GM12874 (cell line): ENCODE measurements around the gene DMBT1.

ENCODE experiments used
- TF ChIP-seq, protein P1 (sequence below): IDR thresholded peaks from 2 replicates; pipeline ENCODE4 v1.5.1; 2011; ENCODE audit warnings: low read depth, mild to moderate bottlenecking, control low read depth, low read length, moderate library complexity; ENCODE audit not compliant: insufficient read depth

The DMBT1 gene

DNA sequence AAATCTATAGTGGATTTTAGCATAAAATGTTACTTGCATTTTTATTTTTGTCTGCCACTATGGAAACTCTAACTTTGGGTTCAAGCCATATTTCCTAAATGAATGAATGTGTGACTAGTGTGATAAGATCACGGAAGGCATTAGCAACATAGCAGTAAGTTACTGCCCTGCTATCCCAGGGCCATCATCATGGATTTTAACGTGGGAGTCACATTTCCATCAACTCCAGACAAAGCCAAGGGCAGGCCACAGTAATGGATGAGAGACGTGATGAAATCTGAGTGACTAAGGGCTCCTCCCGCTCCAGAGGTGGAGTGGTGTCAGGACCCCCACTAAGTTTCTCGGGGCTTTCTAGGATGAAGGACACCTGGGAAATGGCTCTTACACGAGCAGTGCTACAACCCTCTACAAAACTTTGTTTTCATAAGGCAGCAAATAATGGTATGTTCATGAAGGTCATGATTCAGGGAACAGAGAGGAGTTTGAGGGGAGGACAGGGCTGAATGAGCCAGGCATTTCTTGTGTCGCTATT lies 104.8 kb downstream of the DMBT1 start:
- TF ChIP-seq, protein P1, sequence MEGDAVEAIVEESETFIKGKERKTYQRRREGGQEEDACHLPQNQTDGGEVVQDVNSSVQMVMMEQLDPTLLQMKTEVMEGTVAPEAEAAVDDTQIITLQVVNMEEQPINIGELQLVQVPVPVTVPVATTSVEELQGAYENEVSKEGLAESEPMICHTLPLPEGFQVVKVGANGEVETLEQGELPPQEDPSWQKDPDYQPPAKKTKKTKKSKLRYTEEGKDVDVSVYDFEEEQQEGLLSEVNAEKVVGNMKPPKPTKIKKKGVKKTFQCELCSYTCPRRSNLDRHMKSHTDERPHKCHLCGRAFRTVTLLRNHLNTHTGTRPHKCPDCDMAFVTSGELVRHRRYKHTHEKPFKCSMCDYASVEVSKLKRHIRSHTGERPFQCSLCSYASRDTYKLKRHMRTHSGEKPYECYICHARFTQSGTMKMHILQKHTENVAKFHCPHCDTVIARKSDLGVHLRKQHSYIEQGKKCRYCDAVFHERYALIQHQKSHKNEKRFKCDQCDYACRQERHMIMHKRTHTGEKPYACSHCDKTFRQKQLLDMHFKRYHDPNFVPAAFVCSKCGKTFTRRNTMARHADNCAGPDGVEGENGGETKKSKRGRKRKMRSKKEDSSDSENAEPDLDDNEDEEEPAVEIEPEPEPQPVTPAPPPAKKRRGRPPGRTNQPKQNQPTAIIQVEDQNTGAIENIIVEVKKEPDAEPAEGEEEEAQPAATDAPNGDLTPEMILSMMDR = no peak

DNA sequence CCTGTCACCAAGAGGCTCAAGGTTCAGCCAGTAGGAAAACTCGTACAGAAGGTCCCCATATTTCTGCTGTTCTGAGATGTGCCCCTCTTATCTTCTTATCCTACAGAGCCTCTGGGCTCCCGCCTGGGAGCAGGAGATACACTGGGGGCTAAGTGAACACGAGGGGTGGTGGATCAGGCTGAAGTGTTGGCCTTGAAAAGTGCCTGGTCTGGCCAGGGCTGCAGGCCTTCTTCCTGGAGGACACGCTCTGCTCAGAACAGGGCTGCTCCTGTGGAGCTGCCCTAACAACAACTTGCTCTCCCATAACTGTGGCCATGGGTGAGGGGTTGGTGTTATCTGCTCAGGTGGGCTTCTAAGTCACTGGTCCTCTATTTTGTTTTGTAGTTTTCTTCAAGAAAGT lies 105.4 kb downstream of the DMBT1 start:
- TF ChIP-seq, protein P1 = no peak

DNA sequence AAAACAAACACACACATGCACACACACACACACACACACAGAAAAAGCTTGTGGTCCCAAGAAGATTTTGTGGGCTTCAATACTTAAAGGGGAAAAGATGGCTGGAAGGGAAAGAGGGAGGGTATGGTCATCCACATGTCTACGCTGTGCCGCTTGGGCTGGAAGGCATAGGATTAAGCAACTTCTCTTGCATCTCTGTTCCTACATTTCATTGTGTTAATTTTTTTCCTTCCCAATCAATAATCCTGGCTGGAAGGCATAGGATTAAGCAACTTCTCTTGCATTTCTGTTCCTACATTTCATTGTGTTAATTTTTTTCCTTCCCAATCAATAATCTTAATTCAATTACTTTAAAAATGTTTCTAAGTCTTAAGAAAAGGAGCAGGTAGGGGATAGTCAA lies 108.5 kb downstream of the DMBT1 start:
- TF ChIP-seq, protein P1 = no peak

DNA sequence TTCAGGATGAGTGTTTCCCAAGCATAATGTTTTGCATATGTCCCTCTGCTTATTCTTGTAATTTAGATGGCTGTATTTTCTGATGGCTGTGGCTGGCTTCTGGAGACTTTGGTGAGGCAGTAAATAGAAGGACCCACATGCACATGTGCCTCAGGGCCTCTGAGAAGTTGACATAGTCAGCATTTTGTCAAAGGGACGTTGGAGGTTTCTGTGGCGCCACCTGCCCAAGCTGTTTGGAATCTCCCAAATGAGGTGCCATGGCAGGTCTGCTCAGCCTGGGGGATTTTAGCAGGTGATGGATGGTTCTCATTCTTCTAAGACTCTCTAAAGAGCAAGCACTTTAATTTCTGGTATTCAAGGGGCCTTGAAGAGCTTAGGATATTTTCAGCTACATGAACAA lies 109.3 kb downstream of the DMBT1 start:
- TF ChIP-seq, protein P1 = no peak

DNA sequence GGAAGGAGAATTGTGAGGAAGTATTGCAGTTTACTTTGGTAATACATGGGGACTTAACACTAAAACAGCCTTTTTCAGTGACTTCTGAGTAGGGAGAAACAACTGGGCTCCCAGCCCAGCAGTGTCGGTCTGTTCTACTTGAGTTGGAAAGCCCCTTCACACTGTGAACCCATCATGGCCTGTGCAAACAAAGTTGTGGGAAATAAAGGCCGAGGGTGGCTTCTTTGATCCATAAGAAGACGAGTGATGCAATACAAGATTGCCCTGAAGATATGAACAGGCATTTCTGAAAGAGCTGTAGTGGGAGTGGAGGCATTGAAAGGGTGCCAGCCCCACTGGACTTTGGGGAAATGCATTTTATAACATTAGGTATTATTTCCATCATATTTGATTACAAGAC lies 110.8 kb downstream of the DMBT1 start:
- TF ChIP-seq, protein P1 = no peak

DNA sequence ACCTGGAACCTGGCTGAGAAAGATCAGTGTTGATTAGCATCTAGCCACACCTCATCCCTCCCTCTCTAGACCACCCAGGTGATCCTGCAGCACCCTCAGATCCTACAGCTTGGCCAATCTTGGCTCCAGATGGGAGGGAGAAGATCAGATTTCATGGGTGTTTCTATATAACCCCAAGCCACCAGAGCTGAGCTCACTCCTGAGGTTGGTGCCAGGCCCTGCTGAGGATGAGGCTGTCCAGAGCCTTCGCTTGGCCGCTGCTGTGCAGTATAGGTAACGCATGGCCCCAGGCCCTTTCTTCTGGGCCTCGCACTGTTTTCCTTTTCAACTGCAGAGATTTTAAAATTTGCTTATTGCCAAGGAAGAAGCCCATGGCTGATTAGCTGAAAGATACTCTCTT lies 112.1 kb downstream of the DMBT1 start:
- TF ChIP-seq, protein P1 = no peak

DNA sequence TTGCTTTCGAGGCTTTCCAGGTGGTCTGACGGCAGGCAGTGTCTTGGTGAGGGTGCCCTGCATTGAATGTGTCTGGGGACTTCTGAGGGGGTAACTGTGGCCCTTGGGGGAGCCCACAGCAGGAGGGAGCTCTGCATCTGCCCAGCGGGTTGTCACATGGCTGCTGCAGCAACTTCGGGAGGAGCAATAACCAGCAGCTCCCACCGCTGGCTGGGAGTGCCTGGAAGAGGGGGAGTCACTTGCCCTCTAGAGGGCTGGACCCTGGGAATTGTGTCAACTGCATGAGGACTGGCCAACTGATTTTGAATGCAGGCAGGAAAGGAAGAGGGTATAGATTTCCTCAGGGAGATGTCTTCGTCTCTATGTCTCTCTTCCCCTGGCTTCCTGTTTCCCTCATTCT lies 112.7 kb downstream of the DMBT1 start:
- TF ChIP-seq, protein P1 = no peak

DNA sequence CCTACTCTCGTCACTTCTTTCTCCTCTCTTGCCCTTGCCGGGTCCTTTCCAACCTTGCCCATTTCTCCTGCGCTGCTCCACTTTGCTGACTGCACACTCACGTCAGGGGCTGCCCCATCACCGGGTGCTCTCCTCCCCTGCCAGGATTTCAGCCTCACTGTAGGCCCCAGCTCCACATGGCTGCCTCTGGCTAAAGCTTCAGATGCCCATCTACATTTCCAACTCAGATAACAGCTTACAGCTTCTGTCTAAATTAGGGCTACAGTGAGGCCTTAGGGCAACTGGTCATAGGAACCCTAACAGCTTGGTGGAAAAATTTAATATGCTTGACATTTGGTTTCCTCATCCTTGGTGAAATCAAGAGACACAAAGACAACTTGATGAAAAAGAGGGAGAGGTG lies 113.2 kb downstream of the DMBT1 start:
- TF ChIP-seq, protein P1 = no peak
